Right lobe of liver (tissue), 6 donors: Measurements from ENCODE around the gene MYL7. TPM values are rescaled to one million over a fixed set of nuclear protein-coding genes. Genes with fewer than 3 reads are reported as not detected.
"Not testable (repeated sequence)": the region's sequence is repeated elsewhere in the genome, so short reads cannot be mapped to it uniquely, and the experiment has no call there.

Source experiments
- ATAC-seq, 4 donors: fragments of 200-7000 bp; cut with Tn5 transposase; one replicate each; pipeline ENCODE4 v1.9.1; 2020; ENCODE audit warnings: mild to moderate bottlenecking in 4 of 4, moderate library complexity in 4 of 4
- DNase-seq, 3 donors: peaks; one replicate each; pipeline ENCODE4 v3.0.0-alpha.2; 2020
- H3K27ac ChIP-seq, 3 donors: fragments of 200-600 bp; one replicate each; pipeline ENCODE4 v1.8.0; 2022
- H3K27me3 ChIP-seq, 2 donors: fragments of 200-600 bp; one replicate each; pipeline ENCODE4 v1.8.0; 2022
- H3K36me3 ChIP-seq, 4 donors: fragments of 200-600 bp; sonication (generic) in 1 of 4; one replicate each; pipeline versions ENCODE4 v1.5.1 to v1.8.0; 2017 to 2022; ENCODE audit warnings: control low read depth in 1 of 4
- H3K4me1 ChIP-seq, 4 donors: fragments of 200-600 bp; sonication (generic) in 1 of 4; one replicate each; pipeline versions ENCODE4 v1.5.1 to v1.8.0; 2017 to 2022; ENCODE audit warnings: control low read depth in 1 of 4
- H3K4me3 ChIP-seq, 3 donors: fragments of 200-600 bp; one replicate each; pipeline ENCODE4 v1.8.0; 2022
- H3K9me3 ChIP-seq, 4 donors: fragments of 200-600 bp; sonication (generic) in 1 of 4; one replicate each; pipeline versions ENCODE4 v1.5.1 to v1.8.0; 2017 to 2022; ENCODE audit warnings: control low read depth in 1 of 4
- POLR2A ChIP-seq: fragments of 450-650 bp; IDR thresholded peaks from one replicate; pipeline ENCODE4 v1.6.1; 2017; ENCODE audit warnings: antibody characterized with exemption, mild to moderate bottlenecking
- WGBS: methylation state at CpG from one replicate; pipeline ENCODE4 v1.1.6; 2018; ENCODE audit warnings: low coverage, low lambda C conversion rate; ENCODE audit not compliant: insufficient coverage; ENCODE audit errors: missing lambda C conversion rate; 5-methylcytosine and 5-hydroxymethylcytosine counted together
- intact Hi-C, 2 donors: fragments of 100-400 bp; cut with DNase I; formaldehyde crosslinking; loops; one replicate each; pipeline versions ENCODE4 v1.11.2 to v1.14.1; 2022
- total RNA-seq, 6 experiments: library from RNA; depleted of rRNA in 2 of 6; stranded (reverse); fragments of >200 nt in 2 of 6; fragmentation: NEBNext Ultra II Directional in 3 of 6; extraction: Animal tissue kit (Norgen Biotek cat#: 25700) in 3 of 6; gene quantifications; one replicate each; pipeline versions ENCODE4 v1.1.0 to v1.2.4, GENCODE V29; 2016 to 2023
- TF ChIP-seq, protein P1 (sequence below), 4 donors: fragments of 200-600 bp in 3 of 4; fragments of 450-650 bp in 1 of 4; IDR thresholded peaks; one replicate each; pipeline versions ENCODE4 v1.5.1 to v1.8.0; 2016 to 2022; ENCODE audit warnings: antibody characterized with exemption in 4 of 4, mild to moderate bottlenecking in 2 of 4
- donor health status: DM: no; HTN: yes; CAD: no.
- donor health status: DM: no; HTN: no; CAD: no.
- donor health status: DM: no; HTN: no; CAD: no.
- donor health status: DM: no; HTN: yes; CAD: no.
- donor health status: DM: no; HTN: yes; CAD: no.

Gene MYL7
- total RNA-seq, 6 experiments from 2014 or later = 2.0 TPM; not detected in 5

DNA sequence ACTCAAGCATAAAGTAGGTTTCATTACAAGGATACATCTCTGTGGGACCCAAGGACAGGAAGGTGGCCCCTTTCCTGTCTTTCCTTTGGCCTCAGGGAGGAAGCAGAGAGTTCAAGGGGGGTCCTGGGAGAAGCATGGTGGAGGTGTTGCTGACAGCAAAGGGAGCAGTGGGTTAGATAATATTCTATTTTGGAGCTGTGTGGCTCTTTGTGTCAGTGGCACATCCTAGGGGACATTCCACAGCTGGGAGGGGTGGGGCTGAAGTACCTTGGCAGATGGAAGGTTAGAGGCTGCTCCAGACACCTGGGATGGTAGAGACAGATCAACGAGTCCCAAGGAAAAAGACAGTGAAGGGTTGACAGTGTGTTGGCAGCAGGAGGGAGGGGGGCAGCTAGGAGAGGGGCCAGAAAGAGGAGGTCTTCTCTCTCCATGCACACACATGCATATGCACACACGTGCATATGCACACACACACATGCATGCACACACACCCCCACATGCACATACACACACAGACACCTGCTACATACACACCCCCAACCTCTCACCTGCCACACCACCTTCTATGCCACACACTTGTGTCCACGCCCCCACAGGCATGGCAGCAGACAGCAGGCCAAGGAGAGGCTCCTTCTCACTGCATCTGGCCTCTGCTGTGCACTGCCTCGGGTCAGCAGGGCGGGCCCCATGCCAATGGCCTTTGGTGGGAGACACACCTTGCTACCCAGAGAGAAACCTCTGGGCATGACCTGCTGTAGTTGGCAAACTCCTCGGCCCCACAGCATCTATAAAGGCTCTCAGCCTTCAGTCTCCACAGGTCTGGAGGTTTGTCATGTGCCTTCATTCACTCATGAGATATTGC, 12.2 kb downstream of the MYL7 start:
- no peak for ATAC-seq
- intact Hi-C loops = no loop called here
- no peaks in the 10 kb centered on the region for H3K27me3 ChIP-seq
- 80% methylated on average over 4 of the region's 6 CpGs for WGBS
- TF ChIP-seq POLR2A = no peak
- TF ChIP-seq, protein P1, sequence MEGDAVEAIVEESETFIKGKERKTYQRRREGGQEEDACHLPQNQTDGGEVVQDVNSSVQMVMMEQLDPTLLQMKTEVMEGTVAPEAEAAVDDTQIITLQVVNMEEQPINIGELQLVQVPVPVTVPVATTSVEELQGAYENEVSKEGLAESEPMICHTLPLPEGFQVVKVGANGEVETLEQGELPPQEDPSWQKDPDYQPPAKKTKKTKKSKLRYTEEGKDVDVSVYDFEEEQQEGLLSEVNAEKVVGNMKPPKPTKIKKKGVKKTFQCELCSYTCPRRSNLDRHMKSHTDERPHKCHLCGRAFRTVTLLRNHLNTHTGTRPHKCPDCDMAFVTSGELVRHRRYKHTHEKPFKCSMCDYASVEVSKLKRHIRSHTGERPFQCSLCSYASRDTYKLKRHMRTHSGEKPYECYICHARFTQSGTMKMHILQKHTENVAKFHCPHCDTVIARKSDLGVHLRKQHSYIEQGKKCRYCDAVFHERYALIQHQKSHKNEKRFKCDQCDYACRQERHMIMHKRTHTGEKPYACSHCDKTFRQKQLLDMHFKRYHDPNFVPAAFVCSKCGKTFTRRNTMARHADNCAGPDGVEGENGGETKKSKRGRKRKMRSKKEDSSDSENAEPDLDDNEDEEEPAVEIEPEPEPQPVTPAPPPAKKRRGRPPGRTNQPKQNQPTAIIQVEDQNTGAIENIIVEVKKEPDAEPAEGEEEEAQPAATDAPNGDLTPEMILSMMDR (IDR thresholded peaks at IDR 0.05) = no peak
- no peaks in the 10 kb centered on the region for H3K9me3 ChIP-seq
- H3K4me3 ChIP-seq = no peak overlapping the region
- no peaks in the 10 kb centered on the region for H3K36me3 ChIP-seq
- DNase-seq = peak in 1 of 3 donors; percentile 17
- H3K27ac ChIP-seq = no peak overlapping the region
- peaks cover 0 to 15% (median 7%) of the 10 kb centered on the region in 4 donors for H3K4me1 ChIP-seq

DNA sequence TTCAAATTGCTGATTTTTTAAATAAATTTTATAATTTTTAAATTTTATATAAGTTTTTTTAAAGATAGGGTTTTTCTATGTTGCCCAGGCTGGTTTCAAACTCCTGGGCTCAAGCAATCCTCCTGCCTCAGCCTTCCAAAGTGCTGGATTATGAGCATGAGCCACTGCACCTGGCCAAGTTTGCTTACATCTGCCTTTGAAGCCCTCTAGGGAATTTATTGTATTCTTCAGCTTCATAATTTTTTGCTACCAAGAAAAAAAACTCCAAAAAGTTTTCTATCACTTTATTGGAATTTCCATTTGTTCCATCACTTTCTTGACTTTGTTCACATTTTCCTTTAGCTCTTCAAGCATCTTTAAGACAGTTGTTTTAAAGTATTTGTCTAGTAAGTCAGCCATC, 14.0 kb downstream of the MYL7 start:
- H3K9me3 ChIP-seq = no peaks in the 10 kb centered on the region
- no peak overlapping the region for H3K4me3 ChIP-seq
- H3K27me3 ChIP-seq = no peaks in the 10 kb centered on the region
- no peaks in the 10 kb centered on the region for H3K36me3 ChIP-seq
- TF ChIP-seq POLR2A = no peak
- TF ChIP-seq, protein P1 (IDR thresholded peaks at IDR 0.05) = no peak
- H3K27ac ChIP-seq = no peak overlapping the region
- ATAC-seq = no peak
- intact Hi-C loops = no loop called here
- peaks cover 0 to 23% (median 11%) of the 10 kb centered on the region in 4 donors for H3K4me1 ChIP-seq
- DNase-seq = no peak

DNA sequence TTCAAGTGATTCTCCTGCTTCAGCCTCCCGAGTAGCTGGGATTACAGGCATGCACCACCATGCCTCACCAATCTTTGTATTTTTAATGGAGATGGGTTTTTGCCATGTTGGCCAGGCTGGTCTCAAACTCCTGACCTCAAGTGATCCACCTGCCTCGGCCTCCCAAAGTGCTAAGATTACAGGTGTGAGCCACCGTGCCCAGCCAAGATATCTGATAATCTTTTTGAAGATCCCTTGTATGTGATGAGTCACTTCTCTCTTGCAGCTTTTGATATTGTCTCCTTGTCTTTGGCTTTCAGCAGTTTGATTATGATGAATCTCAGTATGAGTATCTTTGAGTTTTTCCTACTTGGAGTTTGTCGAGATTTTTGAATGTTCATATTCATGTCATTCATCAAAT, 14.6 kb downstream of the MYL7 start:
- WGBS = 91% methylated on average over 2 of the region's 4 CpGs
- H3K4me1 ChIP-seq = peaks cover 0 to 24% (median 12%) of the 10 kb centered on the region in 4 donors
- intact Hi-C loops, H3K27me3 ChIP-seq, DNase-seq, H3K36me3 ChIP-seq, ATAC-seq, H3K9me3 ChIP-seq, H3K4me3 ChIP-seq, H3K27ac ChIP-seq: not testable (repeated sequence)

DNA sequence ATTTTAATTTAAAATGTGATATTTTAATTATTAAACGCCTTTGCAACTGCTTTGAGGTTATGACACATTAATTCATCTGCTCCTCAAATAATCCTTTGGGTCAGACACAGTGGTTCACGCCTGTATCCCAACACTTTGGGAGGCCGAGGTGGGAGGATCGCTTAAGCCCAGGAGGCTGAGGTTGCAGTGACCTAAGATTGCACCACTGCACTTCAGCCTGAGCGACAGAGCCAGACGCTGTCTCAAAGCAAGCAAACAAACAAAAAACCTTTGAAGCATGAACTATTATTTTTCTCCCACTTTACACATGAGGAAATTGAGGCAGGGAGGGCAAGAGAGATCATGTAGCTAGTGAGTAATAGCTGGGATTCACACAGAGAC, 16.3 kb downstream of the MYL7 start:
- ATAC-seq (no peak), DNase-seq (peak in 1 of 3 donors; percentile 45)
- Histone ChIP-seq H3K9me3 (no peaks in the 10 kb centered on the region), H3K4me1 (peaks cover 0 to 21% (median 8%) of the 10 kb centered on the region in 4 donors), H3K27me3 (no peaks in the 10 kb centered on the region), H3K4me3 (no peak overlapping the region), H3K27ac (no peak overlapping the region), H3K36me3 (peaks cover 0 to 12% (median 3%) of the 10 kb centered on the region in 4 donors)
- intact Hi-C loops = no loop called here
- TF ChIP-seq, protein P1 (IDR thresholded peaks at IDR 0.05) = no peak
- no peak for TF ChIP-seq POLR2A
- WGBS = 80% methylated on average over 6 of the region's 6 CpGs

DNA sequence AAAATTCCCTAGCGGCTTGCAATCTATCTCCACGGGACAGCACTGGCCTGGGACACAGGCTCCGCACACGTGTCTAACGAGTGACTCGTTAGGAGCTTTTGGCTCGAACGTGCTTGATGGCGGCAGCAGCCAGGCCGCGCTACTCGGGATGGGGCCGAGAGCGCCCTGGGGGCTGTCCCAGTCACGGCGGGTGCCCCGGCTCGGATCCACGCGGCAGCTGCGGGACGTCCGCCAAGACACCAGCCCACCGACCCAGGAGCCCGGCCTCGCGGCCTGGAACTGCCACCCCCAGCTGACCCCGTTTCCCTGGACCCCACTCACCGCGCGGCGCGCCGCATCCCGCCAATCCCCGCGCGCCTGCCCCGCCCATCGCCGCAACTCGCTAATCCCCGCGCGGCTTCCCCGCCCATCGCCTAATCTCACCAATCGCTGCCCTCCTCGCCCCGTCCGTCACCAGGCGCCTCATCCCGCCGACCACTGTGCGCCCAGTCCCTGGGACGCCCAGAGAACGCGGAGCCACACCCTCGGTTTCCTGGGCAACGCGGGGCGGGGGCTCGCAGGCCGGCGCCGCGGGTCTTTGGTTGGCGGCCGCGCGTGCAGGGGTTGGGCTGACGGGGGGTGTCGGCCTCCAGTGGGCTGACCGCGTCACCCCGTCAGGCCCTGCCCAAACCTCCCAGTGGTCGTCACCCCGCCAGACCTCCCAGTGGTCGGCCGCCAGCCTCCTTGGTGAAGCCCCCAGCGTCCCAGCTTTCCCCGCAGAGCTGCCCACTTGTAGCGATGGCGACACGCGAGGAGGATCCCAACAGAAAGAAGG, 17.7 kb downstream of the MYL7 start, which contains the start of gene POLD2:
POLD2 (minus strand) TSS at position 359 of the 814 bp plus-strand sequence. CDS start 1,495 bp downstream, outside the sequence.
- peak; percentile 96 to 99 (median 99) for ATAC-seq
- Histone ChIP-seq H3K27ac (peak within 1 kb of the TSS; percentile 77 to 81 (median 80)), H3K4me1 (peaks cover 0 to 21% (median 8%) of the 10 kb centered on the region in 4 donors), H3K27me3 (no peaks in the 10 kb centered on the region), H3K9me3 (no peaks in the 10 kb centered on the region), H3K4me3 (peak within 1 kb of the TSS; percentile 92 to 98 (median 93)), H3K36me3 (peaks cover 0 to 12% (median 3%) of the 10 kb centered on the region in 4 donors)
- peak; percentile 99 for DNase-seq
- TF ChIP-seq, protein P1 (IDR thresholded peaks at IDR 0.05) = no peak
- TF ChIP-seq POLR2A = peak; percentile 58
- intact Hi-C loops = no loop called here
- 0% methylated on average over 16 of the region's 86 CpGs for WGBS
